Activated CD8-positive, alpha-beta memory T cell treated with anti-CD3 and anti-CD28 coated beads, Interleukin-2, amount 50 U/mL, for 1 hour (primary cell): ENCODE data around the gene CTNNA3.

Experiments
- DNase-seq: peaks from one replicate; pipeline ENCODE4 v3.0.0-alpha.2; 2020; ENCODE audit errors: extremely low read depth

The CTNNA3 gene

GRCh38 chr10:66869635-66870034 lies 826.4 kb downstream of the CTNNA3 start:
- DNase-seq = no peak

- DNase-seq = no peak
These were observed 833.2 kb downstream of the CTNNA3 start for GRCh38 chr10:66862687-66863258.

GRCh38 chr10:66860376-66860945 lies 835.5 kb downstream of the CTNNA3 start:
- DNase-seq = no peak

GRCh38 chr10:66852811-66853210 lies 843.2 kb downstream of the CTNNA3 start:
- no peak for DNase-seq

GRCh38 chr10:66848856-66849255 lies 847.1 kb downstream of the CTNNA3 start:
- no peak for DNase-seq

- no peak for DNase-seq
These were observed 851.6 kb downstream of the CTNNA3 start for GRCh38 chr10:66844176-66844942.

GRCh38 chr10:66843396-66843795 lies 852.6 kb downstream of the CTNNA3 start:
- DNase-seq = no peak

GRCh38 chr10:66842867-66843266 lies 853.1 kb downstream of the CTNNA3 start:
- no peak for DNase-seq

GRCh38 chr10:66842371-66842770 lies 853.6 kb downstream of the CTNNA3 start:
- DNase-seq = no peak

- no peak for DNase-seq
These were observed 857.3 kb downstream of the CTNNA3 start for GRCh38 chr10:66838656-66839055.

- no peak for DNase-seq
These were observed 858.0 kb downstream of the CTNNA3 start for GRCh38 chr10:66837990-66838389.

GRCh38 chr10:66837335-66837734 lies 858.7 kb downstream of the CTNNA3 start:
- DNase-seq = no peak

- no peak for DNase-seq
These were observed 859.2 kb downstream of the CTNNA3 start for GRCh38 chr10:66836771-66837170.

GRCh38 chr10:66836057-66836456 lies 859.9 kb downstream of the CTNNA3 start:
- DNase-seq = no peak

- no peak for DNase-seq
These were observed 860.6 kb downstream of the CTNNA3 start for GRCh38 chr10:66835400-66835799.

GRCh38 chr10:66834802-66835201 lies 861.2 kb downstream of the CTNNA3 start:
- no peak for DNase-seq

- DNase-seq = no peak
These were observed 862.1 kb downstream of the CTNNA3 start for GRCh38 chr10:66833861-66834260.

- no peak for DNase-seq
These were observed 863.1 kb downstream of the CTNNA3 start for GRCh38 chr10:66832781-66833422.

- no peak for DNase-seq
These were observed 867.0 kb downstream of the CTNNA3 start for GRCh38 chr10:66828957-66829356.

- DNase-seq = no peak
These were observed 868.6 kb downstream of the CTNNA3 start for GRCh38 chr10:66827353-66827752.

- DNase-seq = no peak
These were observed 872.7 kb downstream of the CTNNA3 start for GRCh38 chr10:66823301-66823700.

- DNase-seq = no peak
These were observed 873.2 kb downstream of the CTNNA3 start for GRCh38 chr10:66822801-66823200.

- no peak for DNase-seq
These were observed 876.3 kb downstream of the CTNNA3 start for GRCh38 chr10:66819691-66820090.
